GM12878 (cell line): ENCODE measurements around the gene FAM163B. TPM values are rescaled to one million over a fixed set of nuclear protein-coding genes. Genes with fewer than 3 reads are reported as not detected.

ENCODE experiments used
- ATAC-seq: fragments of 200-7000 bp; cut with Tn5 transposase; 3 replicates; pipeline ENCODE4 v1.9.1; 2020; ENCODE audit warnings: mild to moderate bottlenecking, moderate library complexity
- BruUV-seq: library from RNA; stranded (reverse); fragments of 400-500 nt; replicated peaks from 2 replicates; lab custom pipeline; 2021; lab: Mats Ljungman, UMichigan
- CTCF ChIA-PET: fragments of 300-600 bp; sonication (Branson Sonifier 250); formaldehyde crosslinking; extraction: SDS; loops from one replicate; lab custom pipeline; 2021; ENCODE audit warnings: inconsistent platforms; lab: Yijun Ruan, JAX
- POLR2A ChIA-PET: fragments of 350-600 bp; formaldehyde crosslinking; extraction: SDS; loops from one replicate; lab custom pipeline; 2021; ENCODE audit warnings: inconsistent platforms; lab: Charles Lee
- RAD21 ChIA-PET: fragments of 300-600 bp; sonication (Branson Sonifier 250); formaldehyde crosslinking; loops from one replicate; lab custom pipeline; 2023; ENCODE audit warnings: antibody characterized with exemption; ENCODE audit not compliant: unreplicated experiment; lab: Charles Lee
- SMC1A ChIA-PET: fragments of 300-600 bp; sonication (Branson Sonifier 250); formaldehyde crosslinking; loops from one replicate; lab custom pipeline; 2023; ENCODE audit not compliant: unreplicated experiment, uncharacterized antibody; lab: Charles Lee
- DNase-seq: peaks from one replicate; pipeline ENCODE4 v3.0.0-alpha.2; 2011; ENCODE audit warnings: low read depth, low spot score
- FAIRE-seq: peaks from 3 replicates; lab custom pipeline; 2011; peaks lifted over from hg19 to GRCh38; lab: Jason Lieb, UNC
- H2AFZ ChIP-seq: 2 replicates; pipeline ENCODE4 v1.6.0; 2011; ENCODE audit warnings: low read depth, low read length, control low read depth; ENCODE audit not compliant: control insufficient read depth
- H3K27ac ChIP-seq: 2 replicates; pipeline ENCODE4 v1.5.1; 2011; ENCODE audit warnings: control low read depth; ENCODE audit not compliant: control insufficient read depth, insufficient read depth
- H3K27me3 ChIP-seq, 2 experiments: replicated peaks in 1 of 2; 2 replicates each; pipeline versions ENCODE4 v1.6.0 to v1.6.1; 2011; ENCODE audit warnings: low read length in 1 of 2; ENCODE audit not compliant: control insufficient read depth in 2 of 2, insufficient read depth in 2 of 2
- H3K36me3 ChIP-seq, 2 experiments: 2 replicates each; pipeline ENCODE4 v1.5.1; 2011; ENCODE audit warnings: low read length in 1 of 2; ENCODE audit not compliant: control insufficient read depth in 2 of 2, insufficient read depth in 2 of 2
- H3K4me1 ChIP-seq: 2 replicates; pipeline ENCODE4 v1.6.1; 2011; ENCODE audit warnings: mild to moderate bottlenecking, low read length, moderate library complexity, mixed read lengths; ENCODE audit not compliant: control insufficient read depth, insufficient read depth
- H3K4me2 ChIP-seq: 2 replicates; pipeline ENCODE4 v1.6.0; 2011; ENCODE audit warnings: control low read depth; ENCODE audit not compliant: control insufficient read depth, insufficient read depth
- H3K4me3 ChIP-seq: fragments of 200-600 bp; sonication (generic); 2 replicates; pipeline ENCODE4 v1.5.1; 2016
- H3K79me2 ChIP-seq: 2 replicates; pipeline ENCODE4 v1.6.0; 2011; ENCODE audit warnings: low read length; ENCODE audit not compliant: control insufficient read depth, insufficient read depth
- H3K9ac ChIP-seq: 2 replicates; pipeline ENCODE4 v1.8.0; 2011; ENCODE audit warnings: low read length, control low read depth, mixed read lengths; ENCODE audit not compliant: control insufficient read depth, insufficient read depth
- H3K9me3 ChIP-seq: replicated peaks from 3 replicates; pipeline ENCODE4 v1.5.1; 2011; ENCODE audit warnings: mild to moderate bottlenecking, low read length; ENCODE audit not compliant: control insufficient read depth, insufficient read depth
- H4K20me1 ChIP-seq: 2 replicates; pipeline ENCODE4 v1.6.0; 2011; ENCODE audit not compliant: control insufficient read depth, insufficient read depth
- SPI1 ChIP-seq: IDR thresholded peaks from 2 replicates; pipeline ENCODE4 v1.6.1; 2011; ENCODE audit warnings: low read depth, mild to moderate bottlenecking, low read length, moderate library complexity, borderline replicate concordance; ENCODE audit not compliant: insufficient read depth
- TCF3 ChIP-seq: IDR thresholded peaks from 2 replicates; pipeline ENCODE4 v1.6.1; 2012; ENCODE audit warnings: low read depth, mild to moderate bottlenecking, low read length, borderline replicate concordance; ENCODE audit not compliant: insufficient read depth
- WGBS: methylation state at CpG from one replicate; pipeline ENCODE4 v1.1.6; 2016; ENCODE audit warnings: low lambda C conversion rate; ENCODE audit not compliant: insufficient replicate concordance, insufficient coverage; ENCODE audit errors: missing lambda C conversion rate; 5-methylcytosine and 5-hydroxymethylcytosine counted together
- in situ Hi-C: fragments of 300-500 bp; cut with MboI; formaldehyde crosslinking; loops from 9 replicates; pipeline ENCODE4 v1.14.3; 2018; ENCODE audit warnings: mixed read lengths
- intact Hi-C: fragments of 100-400 bp; cut with micrococcal nuclease; formaldehyde crosslinking; loops from one replicate; pipeline ENCODE4 v1.14.2; 2022; ENCODE audit not compliant: unreplicated experiment
- polyA plus RNA-seq, 11 experiments: library from polyadenylated mRNA; depleted of rRNA in 4 of 11; unstranded in 6 of 11; stranded (reverse) in 5 of 11; fragments of >200 nt; fragmentation: Nextera tagmentation in 4 of 11; fragmentation: Illumina TruSeq in 1 of 11; extraction: Ambion mirVana in 4 of 11; extraction: Trizol in 1 of 11; gene quantifications; 1 replicate in 1 of 11; 2 replicates in 10 of 11; pipeline versions ENCODE4 v1.2.1 to v1.2.3, GENCODE V29; 2011 to 2016; ENCODE audit warnings: inconsistent platforms in 2 of 11, missing spikeins in 2 of 11, low read depth in 1 of 11
- total RNA-seq, 4 experiments: library from RNA; depleted of rRNA in 3 of 4; stranded (reverse); fragments of >200 nt in 3 of 4; fragmentation: Illumina TruSeq in 1 of 4; extraction: Trizol in 1 of 4; gene quantifications; 2 replicates each; pipeline versions ENCODE4 v1.2.1 to v1.2.3, GENCODE V29; 2013 to 2021
- TF ChIP-seq, protein P1 (sequence below), 3 experiments: IDR thresholded peaks in 2 of 3; conservative IDR thresholded peaks in 1 of 3; 2 replicates each; pipeline ENCODE4 v1.5.1; 2011; ENCODE audit warnings: low read depth in 3 of 3, low read length in 3 of 3, mild to moderate bottlenecking in 3 of 3, control low read depth in 2 of 3, moderate library complexity in 2 of 3, inconsistent platforms in 1 of 3, mixed read lengths in 1 of 3; ENCODE audit not compliant: control insufficient read depth in 2 of 3, insufficient read depth in 1 of 3; ENCODE audit errors: extremely low read depth in 1 of 3

The FAM163B gene
- total and polyA plus RNA-seq, 10 of the 15 experiments (the other 5 are each of a cell fraction or from before 2014, with no cell fraction given), result not detected

DNA sequence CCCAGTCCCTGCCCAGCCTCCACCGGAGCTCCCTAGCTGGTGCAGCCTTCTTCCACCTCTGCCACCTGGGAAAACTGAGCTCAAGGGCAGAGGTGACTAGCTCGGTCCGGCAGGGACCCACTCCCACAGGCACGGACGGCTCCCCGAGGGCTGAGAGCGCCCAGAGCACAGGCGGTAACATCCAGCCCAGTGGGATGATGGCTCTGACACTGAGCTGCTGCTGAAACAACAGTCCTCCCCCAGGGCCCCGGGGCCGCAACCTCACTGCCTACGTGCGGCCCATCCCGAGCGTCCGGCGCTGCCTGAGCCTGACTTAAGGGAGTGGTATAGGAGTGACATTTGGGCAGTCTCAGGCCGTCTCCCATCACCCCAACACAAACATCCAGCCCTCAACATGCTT is 3.7 kb downstream of the FAM163B start:
- Histone ChIP-seq H3K4me3 (no peak overlapping the region), H3K4me1 (no peaks in the 10 kb centered on the region), H3K4me2 (no peak overlapping the region), H3K9ac (no peak overlapping the region), H3K27me3 (peaks cover 0 to 9% of the 10 kb centered on the region in 2 experiments; a peak in 3 of 4 replicates), H4K20me1 (no peaks in the 10 kb centered on the region), H3K79me2 (no peaks in the 10 kb centered on the region), H3K27ac (no peak overlapping the region), H2AFZ (no peak overlapping the region), H3K9me3 (no peaks in the 10 kb centered on the region), H3K36me3 (no peaks in the 10 kb centered on the region)
- ChIA-PET CTCF (no interaction called here), RAD21 (interaction anchor here (1.0 kb wide), 1 partner anchor 137 kb away, joined by 3 read pairs; no protein-coding TSS in a partner anchor), SMC1A (no interaction called here), POLR2A (interaction anchor here (0.6 kb wide), 1 partner anchor 364 kb away, joined by 4 read pairs; no protein-coding TSS in a partner anchor)
- in situ Hi-C loops (no loop called here), intact Hi-C loops (no loop called here)
- 57% methylated on average over 17 of the region's 17 CpGs for WGBS
- no TSS peak for BruUV-seq
- no peak for DNase-seq
- ATAC-seq, result no peak
- no peak for TF ChIP-seq SPI1
- FAIRE-seq, result no peak

DNA sequence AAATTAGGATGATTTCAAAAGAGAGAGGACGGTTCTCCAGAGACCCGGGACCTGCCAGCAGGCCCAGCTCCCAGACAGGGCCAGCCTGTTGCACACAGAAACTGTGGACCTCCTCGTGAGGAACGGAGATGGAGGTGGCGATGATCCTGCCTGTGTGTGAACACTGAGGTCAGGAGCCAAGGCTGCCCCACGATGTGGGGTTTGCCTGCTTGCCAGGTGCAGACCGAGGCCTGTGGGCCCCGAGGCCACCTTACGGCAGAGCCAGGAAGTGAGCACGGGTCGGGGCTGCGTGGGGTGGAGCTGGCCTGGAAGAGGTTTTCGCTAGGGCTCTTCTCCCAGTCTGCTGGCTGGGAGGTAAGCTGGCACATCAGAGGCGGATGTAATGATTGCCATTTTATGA is 4.3 kb downstream of the FAM163B start:
- no TSS peak for BruUV-seq
- peaks cover 0 to 9% of the 10 kb centered on the region in 2 experiments; a peak in 3 of 4 replicates for H3K27me3 ChIP-seq
- CTCF ChIA-PET, result interaction anchor here (0.9 kb wide), 1 partner anchor 71 kb away, joined by 3 read pairs; no protein-coding TSS in a partner anchor
- no peaks in the 10 kb centered on the region for H4K20me1 ChIP-seq
- 26% methylated on average over 14 of the region's 14 CpGs for WGBS
- H3K4me3 ChIP-seq, result no peak overlapping the region
- H3K4me2 ChIP-seq, result no peak overlapping the region
- ATAC-seq (peak; percentile 20; the same call in 1 of the 3 replicates), FAIRE-seq (no peak), DNase-seq (no peak)
- SMC1A ChIA-PET, result no interaction called here
- H3K9ac ChIP-seq, result no peak overlapping the region
- TF ChIP-seq TCF3, result no peak
- TF ChIP-seq, protein P1, sequence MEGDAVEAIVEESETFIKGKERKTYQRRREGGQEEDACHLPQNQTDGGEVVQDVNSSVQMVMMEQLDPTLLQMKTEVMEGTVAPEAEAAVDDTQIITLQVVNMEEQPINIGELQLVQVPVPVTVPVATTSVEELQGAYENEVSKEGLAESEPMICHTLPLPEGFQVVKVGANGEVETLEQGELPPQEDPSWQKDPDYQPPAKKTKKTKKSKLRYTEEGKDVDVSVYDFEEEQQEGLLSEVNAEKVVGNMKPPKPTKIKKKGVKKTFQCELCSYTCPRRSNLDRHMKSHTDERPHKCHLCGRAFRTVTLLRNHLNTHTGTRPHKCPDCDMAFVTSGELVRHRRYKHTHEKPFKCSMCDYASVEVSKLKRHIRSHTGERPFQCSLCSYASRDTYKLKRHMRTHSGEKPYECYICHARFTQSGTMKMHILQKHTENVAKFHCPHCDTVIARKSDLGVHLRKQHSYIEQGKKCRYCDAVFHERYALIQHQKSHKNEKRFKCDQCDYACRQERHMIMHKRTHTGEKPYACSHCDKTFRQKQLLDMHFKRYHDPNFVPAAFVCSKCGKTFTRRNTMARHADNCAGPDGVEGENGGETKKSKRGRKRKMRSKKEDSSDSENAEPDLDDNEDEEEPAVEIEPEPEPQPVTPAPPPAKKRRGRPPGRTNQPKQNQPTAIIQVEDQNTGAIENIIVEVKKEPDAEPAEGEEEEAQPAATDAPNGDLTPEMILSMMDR (IDR thresholded peaks at IDR 0.05 in 2 of 3, conservative IDR thresholded peaks at IDR 0.05 in 1 of 3; ENCODE audit: control insufficient read depth in 2 of 3, extremely low read depth in 1 of 3, insufficient read depth in 1 of 3, low read depth in 3 of 3, low read length in 3 of 3), result 0 out of 6 replicates have a peak, but pooled peaks of 1 of the 3 experiments have one; percentile 6
- H3K36me3 ChIP-seq, result no peaks in the 10 kb centered on the region
- RAD21 ChIA-PET, result interaction anchor here (1.0 kb wide), 1 partner anchor 138 kb away, joined by 3 read pairs; no protein-coding TSS in a partner anchor
- intact Hi-C loops (no loop called here), in situ Hi-C loops (no loop called here)
- no peaks in the 10 kb centered on the region for H3K79me2 ChIP-seq
- H2AFZ ChIP-seq, result no peak overlapping the region
- H3K4me1 ChIP-seq, result no peaks in the 10 kb centered on the region
- POLR2A ChIA-PET, result no interaction called here
- no peak overlapping the region for H3K27ac ChIP-seq
- H3K9me3 ChIP-seq, result no peaks in the 10 kb centered on the region
